Measurements from ENCODE around the gene MACROD2. TPM values are rescaled to one million over a fixed set of nuclear protein-coding genes. Genes with fewer than 3 reads are reported as not detected.

Gene MACROD2
- total and polyA plus RNA-seq, 2 of the 4 experiments (the other 2 are of a cell fraction): not detected

- no TSS peak for BruUV-seq (replicated peaks)
- H2AK9ac ChIP-seq (replicated peaks; ENCODE audit: low read depth, low read length, poor library complexity): no peak overlapping the region
- H3K27me3 ChIP-seq (ENCODE audit: control insufficient read depth, insufficient read depth, low read length): no peaks in the 10 kb centered on the region
- no peak overlapping the region for H2BK20ac ChIP-seq (ENCODE audit: low read depth, low read length)
- intact Hi-C loops (cut with micrococcal nuclease) (no loop called here), dilution Hi-C loops (cut with HindIII; ENCODE audit: low sequenced_read_pairs, unreplicated experiment) (no loop called here), in situ Hi-C loops (cut with MboI; ENCODE audit: low sequenced_read_pairs) (no loop called here)
- no peak overlapping the region for H3K27ac ChIP-seq (ENCODE audit: insufficient read depth, low read length)
- no peaks in the 10 kb centered on the region for H4K20me1 ChIP-seq (ENCODE audit: insufficient read depth, low read length)
- CTCF ChIA-PET: no interaction called here
- no peak overlapping the region for H4K91ac ChIP-seq (ENCODE audit: insufficient read depth, low read depth, low read length)
- no peak overlapping the region for H3K23ac ChIP-seq (ENCODE audit: low read depth, low read length)
- no peak overlapping the region for H2BK120ac ChIP-seq (ENCODE audit: low read depth, low read length)
- no peak overlapping the region for H3K4me2 ChIP-seq (ENCODE audit: low read depth, low read length)
- TF ChIP-seq USF2 (IDR thresholded peaks at IDR 0.05; ENCODE audit: low read depth, low read length) (no peak), FOS (IDR thresholded peaks at IDR 0.05; ENCODE audit: low read depth, low read length) (no peak), CTCF (conservative IDR thresholded peaks at IDR 0.05; ENCODE audit: low read depth, low read length) (no peak), RFX5 (IDR thresholded peaks at IDR 0.05; ENCODE audit: low read depth, low read length) (no peak), ELK1 (IDR thresholded peaks at IDR 0.05; ENCODE audit: borderline replicate concordance, low read depth, low read length) (no peak), SMC3 (IDR thresholded peaks at IDR 0.05; ENCODE audit: low read depth, low read length) (no peak), RCOR1 (IDR thresholded peaks at IDR 0.05; ENCODE audit: insufficient replicate concordance, low read length) (no peak), MAFK (IDR thresholded peaks at IDR 0.05; ENCODE audit: low read depth, low read length) (no peak), CHD1 (IDR thresholded peaks at IDR 0.05; ENCODE audit: low read depth, low read length) (no peak), MXI1 (IDR thresholded peaks at IDR 0.05; ENCODE audit: borderline replicate concordance, low read depth, low read length) (no peak), POLR2A (IDR thresholded peaks at IDR 0.05; ENCODE audit: low read depth, low read length) (no peak), CEBPB (IDR thresholded peaks at IDR 0.05; ENCODE audit: low read depth, low read length) (no peak), RAD21 (IDR thresholded peaks at IDR 0.05; ENCODE audit: low read length) (no peak)
- H3K79me1 ChIP-seq (ENCODE audit: low read depth in 1 of 2, low read length in 2 of 2): no peaks in the 10 kb centered on the region
- H4K8ac ChIP-seq (ENCODE audit: low read depth in 2 of 2, low read length in 2 of 2): no peak overlapping the region
- H3K14ac ChIP-seq (replicated peaks; ENCODE audit: low read depth, low read length): no peak overlapping the region
- H3K9me1 ChIP-seq (ENCODE audit: insufficient read depth, low read length): no peaks in the 10 kb centered on the region
- no peak overlapping the region for H3K4ac ChIP-seq (ENCODE audit: low read depth, low read length)
- H2AK5ac ChIP-seq (ENCODE audit: low read depth, low read length): no peak overlapping the region
- POLR2A ChIA-PET (ENCODE audit: unreplicated experiment): no interaction called here
- no peak overlapping the region for H3K4me3 ChIP-seq (ENCODE audit: insufficient read depth, low read depth, low read length)
- H3K9me3 ChIP-seq (ENCODE audit: control insufficient read depth, insufficient read depth, low read length): peaks cover 4% of the 10 kb centered on the region; the same call in 1 of the 2 replicates
- H3K9ac ChIP-seq (ENCODE audit: low read depth, low read length): no peak overlapping the region
- H3K56ac ChIP-seq (ENCODE audit: extremely low read depth, insufficient read depth, low read length): no peak overlapping the region
- H2BK15ac ChIP-seq (ENCODE audit: low read depth, low read length): no peak overlapping the region
- no peak overlapping the region for H3K18ac ChIP-seq (ENCODE audit: low read depth, low read length)
- no peak overlapping the region for H4K5ac ChIP-seq (ENCODE audit: low read depth, low read length)
- no peak overlapping the region for H2AFZ ChIP-seq (replicated peaks; ENCODE audit: low read length, poor library complexity)
- H3K36me3 ChIP-seq (ENCODE audit: control insufficient read depth, insufficient read depth, low read length): no peaks in the 10 kb centered on the region
- no peak overlapping the region for H2BK5ac ChIP-seq (ENCODE audit: low read depth, low read length, poor library complexity, severe bottlenecking)
- no peaks in the 10 kb centered on the region for H3K4me1 ChIP-seq (ENCODE audit: control insufficient read depth, insufficient read depth, low read length)
- DNase-seq (no peak), ATAC-seq (ENCODE audit: low read depth) (no peak)
- WGBS, 2 experiments (ENCODE audit: extremely low coverage in 2 of 2, insufficient read length in 1 of 2): no CpG with 5 or more reads among the region's 5 CpGs
These were observed 1921.3 kb downstream of the MACROD2 start for GRCh38 chr20:15916623-15917022.

All from IMR-90 (cell line).